Activated gamma-delta T cell treated with anti-CD3 and anti-CD28 coated beads, Interleukin-2, amount 50 U/mL, for 16 hours (primary cell): Measurements from ENCODE around the gene GLDC.
"Not testable (repeated sequence)": the region's sequence is repeated elsewhere in the genome, so short reads cannot be mapped to it uniquely, and the experiment has no call there.

Source experiments
- DNase-seq: peaks from one replicate; pipeline ENCODE4 v3.0.0-alpha.2; 2020; ENCODE audit warnings: low read depth

Gene GLDC

DNA sequence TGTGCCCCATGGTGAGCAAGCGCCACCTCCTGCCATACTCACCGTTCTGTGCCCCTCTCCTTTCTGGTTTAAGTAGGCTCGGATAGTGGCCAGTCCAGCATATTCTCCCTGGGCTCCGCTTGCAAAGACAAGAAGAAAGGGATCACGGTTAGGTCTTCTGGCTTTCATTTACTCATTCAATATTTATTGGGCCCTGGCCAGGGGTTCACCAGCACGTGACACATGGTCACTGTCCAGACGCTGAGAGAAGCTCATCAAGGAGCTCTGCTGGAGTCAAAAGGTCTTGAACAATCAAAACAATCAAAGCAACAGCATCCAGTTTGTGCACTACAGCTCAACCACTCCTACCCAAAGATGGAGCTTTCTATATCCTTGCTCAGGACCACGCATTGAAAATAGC lies 80.2 kb downstream of the GLDC start:
- DNase-seq = no peak

DNA sequence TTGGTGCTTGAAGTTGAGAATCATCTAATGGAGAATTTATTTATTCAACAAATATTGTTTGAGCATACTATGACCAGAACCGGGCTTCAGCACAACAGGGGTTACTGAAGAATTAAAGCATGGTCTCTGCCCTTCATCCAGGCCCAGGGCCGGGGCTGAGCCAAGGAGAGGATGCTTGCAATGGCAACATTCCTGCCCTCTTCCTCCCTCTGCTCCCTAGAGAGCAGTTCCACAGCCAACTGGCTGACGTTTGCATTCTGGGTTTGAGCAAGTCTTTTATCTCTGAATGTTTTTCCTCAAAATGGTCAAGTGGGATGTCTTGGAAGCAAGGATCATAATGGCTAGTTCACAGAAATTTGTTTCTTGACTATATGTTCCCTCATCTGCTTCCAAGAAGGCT lies 80.7 kb downstream of the GLDC start:
- no peak for DNase-seq

DNA sequence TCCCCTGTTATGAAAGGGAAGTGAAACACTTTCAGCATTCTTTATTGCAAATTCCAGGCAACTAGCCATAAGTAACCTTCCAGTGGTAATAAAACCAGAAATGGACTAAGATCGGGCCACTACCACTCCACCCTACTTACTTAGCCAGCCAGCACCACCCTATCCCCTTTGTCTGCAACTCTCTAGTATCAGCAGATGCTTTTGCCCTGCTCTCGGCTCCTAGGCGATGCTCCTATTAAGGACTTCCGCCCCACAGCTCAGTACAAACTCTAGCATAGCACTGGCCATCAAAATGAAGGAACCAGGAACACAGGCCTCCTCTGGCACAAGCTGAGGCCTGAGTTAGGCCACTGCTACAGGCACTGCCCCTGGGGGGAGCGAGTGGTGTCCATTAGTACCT lies 81.2 kb downstream of the GLDC start:
- no peak for DNase-seq

DNA sequence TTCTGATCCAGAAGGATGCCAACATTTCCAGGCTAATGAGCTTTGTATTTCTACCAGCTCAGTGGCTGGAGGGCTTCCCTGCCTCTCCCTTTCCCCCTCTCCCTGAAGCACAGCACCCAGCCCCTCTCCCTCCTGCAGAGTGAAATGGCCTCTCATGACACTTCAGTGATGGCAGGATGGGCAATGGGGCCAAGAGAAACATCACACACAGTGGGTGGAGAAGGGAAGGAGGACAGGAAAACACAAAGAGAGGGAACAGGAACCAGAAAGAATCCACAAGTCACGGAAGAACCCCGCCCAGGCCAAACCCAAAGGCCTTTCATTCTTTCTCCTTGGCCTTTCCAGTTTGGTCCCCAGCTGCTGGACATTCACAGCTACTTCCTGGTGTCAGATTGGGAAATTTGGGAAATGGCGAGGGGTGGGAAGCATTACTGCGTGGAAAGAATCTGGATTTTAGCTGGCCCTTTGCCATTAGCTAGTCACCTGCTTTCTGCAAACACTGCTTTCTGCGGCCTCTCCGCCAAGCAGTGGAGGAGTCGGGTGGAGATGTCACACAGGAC lies 82.6 kb downstream of the GLDC start:
- no peak for DNase-seq

DNA sequence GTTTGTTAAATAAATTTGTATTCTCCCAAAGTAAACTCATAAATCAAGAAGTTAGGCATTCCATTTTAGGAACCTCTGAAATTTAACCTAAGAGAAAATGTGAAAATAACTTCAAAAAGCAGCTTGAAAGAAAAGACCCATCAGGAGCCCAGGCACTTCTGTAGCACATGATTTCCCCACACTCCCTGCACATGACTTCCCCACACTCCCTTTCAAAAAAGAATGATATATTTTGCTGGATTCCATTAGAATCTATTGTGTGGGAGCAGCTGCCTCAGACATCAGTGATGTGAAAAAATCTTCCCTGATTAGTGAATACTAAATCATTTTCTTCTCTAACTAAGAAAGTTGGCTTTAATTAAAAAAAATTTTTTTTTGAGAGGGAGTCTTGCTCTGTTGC lies 83.3 kb downstream of the GLDC start:
- no peak for DNase-seq

DNA sequence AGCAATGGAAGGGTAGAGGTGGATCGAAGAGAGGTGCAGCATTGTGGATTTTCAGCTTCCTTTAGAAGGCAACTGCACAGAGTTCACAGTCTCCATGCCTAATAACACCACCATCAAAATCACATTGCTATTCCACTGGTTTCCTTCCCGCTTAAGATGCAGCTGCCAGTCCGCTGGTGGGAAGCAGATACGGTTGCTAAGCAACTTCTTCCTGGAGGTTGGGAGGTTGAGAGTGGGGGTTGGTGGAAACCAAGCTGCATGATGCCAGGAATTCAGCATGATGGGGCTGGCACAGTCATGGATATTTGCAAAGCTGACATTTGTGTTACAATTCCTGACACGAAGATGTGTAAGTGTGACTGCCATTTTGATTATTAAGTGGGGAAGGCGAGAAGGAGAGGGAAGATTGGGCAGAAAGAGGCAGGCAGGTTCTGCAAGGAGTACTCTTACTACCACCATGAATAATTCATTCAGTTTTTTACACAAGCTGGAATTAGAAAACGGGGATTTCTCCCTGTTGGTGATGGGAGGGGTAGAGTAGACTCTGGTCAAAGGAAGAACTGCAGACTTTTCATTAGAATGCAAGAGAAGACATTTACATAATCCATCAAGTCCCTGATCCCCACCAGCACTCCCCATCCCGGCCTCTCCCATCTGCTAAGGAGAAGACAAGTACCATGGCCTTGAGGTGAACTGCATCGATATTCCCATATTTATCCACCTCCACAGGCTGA lies 87.5 kb downstream of the GLDC start:
- DNase-seq = no peak

DNA sequence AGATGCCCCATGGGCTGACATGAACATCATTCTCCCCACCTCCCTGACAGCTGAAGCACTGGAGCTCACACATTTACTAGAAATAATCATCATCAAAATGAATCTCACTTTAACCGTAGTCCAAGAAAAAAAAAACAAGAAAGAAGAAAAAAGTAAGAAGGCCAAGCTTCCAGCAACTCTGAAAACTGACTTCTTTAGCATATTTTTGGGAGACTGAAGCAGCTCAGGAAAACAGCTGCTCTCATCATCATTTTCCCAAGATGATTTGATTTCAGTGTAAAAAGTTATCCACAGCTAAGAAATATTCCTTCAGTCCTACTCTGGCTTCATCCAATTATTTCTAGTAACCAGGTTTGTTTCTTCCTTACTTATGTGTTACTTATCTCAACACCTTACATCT lies 91.7 kb downstream of the GLDC start:
- no peak for DNase-seq

DNA sequence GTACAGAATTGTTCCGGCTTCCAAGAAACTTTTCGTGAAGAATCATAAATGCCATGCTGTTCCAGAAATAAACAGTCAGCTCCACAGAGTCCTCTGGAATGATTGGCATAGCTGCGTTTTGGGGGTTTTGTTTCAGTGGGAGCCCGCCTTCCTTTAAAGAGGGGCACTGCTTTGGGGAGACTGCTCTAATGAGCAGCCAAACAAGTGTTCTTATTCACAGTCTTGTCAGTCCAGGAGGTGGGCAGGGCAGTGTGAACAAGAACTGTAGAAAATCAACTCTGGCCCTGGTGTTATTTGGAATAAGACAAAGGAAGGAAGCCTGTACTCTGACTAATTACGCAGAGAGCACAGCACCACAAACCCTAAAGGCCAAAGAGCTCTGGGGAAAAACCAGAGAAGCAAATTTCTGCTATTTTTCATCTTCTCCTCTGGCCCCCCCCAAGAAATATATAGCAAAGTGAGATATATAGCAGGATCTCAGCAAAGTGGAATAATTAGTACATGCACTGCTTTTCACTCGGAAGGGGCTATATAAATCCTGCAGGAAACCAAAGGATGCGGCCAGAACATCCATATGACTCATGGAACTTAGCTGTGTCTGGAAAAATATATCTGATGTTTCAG lies 92.9 kb downstream of the GLDC start:
- no peak for DNase-seq

DNA sequence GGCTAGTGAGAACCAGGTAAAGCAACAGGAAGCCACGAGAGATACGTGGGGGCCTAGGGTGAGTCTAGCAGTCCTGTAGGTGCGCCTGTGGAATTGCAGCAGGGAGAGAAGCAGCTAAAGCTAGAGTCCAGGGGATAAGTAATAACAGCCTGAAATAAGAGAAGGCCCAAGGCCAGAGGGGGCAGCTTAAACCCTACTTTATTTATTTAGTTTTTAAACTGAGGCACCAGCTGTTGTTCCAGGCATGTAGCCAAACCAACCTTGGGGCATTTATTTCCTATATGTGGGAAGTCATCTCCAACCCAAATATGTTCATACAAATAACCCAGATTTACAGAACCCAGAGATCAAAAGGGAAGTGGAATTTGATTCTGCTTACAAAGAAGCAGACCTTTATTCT lies 93.5 kb downstream of the GLDC start:
- DNase-seq = no peak

DNA sequence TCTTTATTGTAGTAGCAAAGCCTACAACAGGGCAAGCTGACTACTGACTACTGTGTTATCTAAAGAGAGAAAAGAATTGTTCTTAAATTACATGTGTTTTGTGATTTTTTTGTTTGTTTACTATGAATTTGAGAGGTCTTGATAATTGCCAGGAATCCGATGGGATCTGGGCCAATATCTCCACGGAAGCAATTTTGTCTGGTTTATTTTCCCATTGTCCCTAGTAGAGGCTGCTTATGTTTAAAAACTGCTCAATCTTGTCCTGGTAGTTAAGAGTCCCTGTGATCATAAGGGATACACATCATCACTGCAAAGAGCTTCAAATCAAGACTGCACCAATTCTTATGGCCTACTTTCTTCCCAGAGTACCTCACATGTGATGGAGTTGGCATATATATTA lies 94.4 kb downstream of the GLDC start:
- DNase-seq = no peak

DNA sequence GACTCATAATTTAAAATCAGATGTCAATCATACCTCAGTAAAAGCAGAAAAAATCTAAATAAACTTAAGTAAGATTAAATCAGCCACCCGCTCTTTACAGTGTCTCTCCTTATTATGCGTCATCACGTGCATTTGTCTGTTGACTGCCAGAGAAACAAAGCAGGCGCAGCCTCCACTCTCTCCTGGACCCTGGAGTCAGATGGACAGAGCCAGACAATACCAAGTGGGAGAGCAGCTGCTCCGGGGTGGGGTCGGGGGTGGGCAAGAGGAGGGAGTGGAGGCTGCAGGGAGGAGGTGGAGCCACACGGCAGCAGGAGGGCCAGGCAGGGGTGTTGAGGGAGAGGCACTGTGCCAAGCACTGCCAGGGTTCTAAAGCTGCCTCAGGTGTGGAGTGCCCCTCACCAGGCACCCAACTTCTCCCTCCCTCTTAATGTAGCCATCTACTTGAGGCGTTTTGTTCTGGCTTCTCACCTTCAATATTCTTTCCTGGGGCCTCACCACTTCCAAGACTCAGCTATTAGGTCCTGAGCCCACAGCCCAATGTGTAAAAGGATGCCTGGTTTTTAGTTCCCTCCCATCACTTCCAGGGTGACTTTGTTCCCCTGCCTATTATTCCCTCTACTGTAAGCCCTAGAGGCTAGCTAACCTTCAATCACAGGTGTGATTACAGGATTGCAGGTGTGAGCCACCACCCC lies 96.3 kb downstream of the GLDC start:
- DNase-seq = no peak

DNA sequence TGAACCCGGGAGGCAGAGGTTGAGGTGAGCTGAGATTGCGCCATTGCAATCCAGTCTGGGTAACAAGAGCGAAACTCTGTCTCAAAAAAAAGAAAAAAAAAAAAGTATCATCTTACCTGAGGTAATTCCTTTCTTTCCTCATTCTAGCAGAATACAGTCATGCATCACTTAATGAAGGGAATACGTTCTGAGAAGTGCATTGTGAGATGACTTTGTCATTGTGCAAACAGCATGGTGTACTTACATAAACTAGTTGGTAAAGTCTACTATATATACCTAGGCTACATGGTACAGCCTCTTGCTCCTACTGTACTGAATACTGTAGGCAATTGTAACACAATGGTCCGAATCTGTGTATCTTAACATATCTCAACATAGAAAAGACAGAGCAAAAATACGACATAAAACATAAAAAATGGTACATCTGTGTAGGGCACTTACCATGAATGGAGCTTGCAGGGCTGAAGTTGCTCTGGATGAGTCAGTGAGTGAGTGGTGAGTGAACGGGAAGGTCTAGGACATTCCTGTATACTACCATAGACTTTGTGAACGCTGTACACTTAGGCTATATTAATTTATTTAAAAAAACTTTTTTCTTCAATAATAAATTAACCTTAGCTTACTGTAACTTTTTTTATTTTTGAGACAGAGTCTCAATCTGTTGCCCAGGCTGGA lies 100.4 kb downstream of the GLDC start:
- no peak for DNase-seq

DNA sequence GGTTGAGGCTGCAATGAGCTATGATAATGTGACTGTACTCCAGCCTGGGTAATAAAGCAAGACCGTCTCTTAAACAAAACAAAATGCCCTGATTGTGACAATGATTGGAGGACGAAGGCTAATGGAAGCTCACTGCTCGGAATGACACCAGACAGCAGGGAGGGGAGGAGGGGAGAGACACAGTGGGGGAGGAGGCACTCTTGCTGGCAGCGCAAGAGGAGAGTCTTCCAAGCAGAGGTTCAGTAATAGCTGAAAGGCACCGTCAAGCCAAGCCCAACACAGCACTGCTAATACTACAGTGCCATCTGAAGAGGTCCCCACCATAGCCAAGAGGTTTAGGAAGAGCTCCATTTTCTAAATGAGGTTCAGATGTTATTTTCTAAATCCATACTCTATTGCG lies 102.3 kb downstream of the GLDC start:
- no peak for DNase-seq

DNA sequence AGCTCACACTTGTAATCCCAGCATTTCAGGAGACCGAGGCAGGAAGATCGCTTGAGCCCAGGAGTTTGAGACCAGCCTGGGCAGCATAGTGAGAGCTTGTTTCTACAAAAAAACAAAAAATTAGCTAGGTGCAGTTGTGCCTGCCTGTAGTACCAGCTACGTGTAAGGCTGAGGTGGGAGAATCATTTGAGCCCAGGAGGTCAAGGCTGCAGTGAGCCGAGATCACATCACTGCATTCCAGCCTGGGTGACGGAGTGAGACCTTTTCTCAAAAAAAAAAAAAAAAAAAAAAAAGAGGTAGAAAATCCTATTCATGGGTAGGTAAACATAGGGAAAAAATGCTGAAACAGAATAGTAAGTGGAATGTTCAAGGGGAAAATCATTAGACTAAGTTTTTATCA lies 102.9 kb downstream of the GLDC start:
- DNase-seq = not testable (repeated sequence)

DNA sequence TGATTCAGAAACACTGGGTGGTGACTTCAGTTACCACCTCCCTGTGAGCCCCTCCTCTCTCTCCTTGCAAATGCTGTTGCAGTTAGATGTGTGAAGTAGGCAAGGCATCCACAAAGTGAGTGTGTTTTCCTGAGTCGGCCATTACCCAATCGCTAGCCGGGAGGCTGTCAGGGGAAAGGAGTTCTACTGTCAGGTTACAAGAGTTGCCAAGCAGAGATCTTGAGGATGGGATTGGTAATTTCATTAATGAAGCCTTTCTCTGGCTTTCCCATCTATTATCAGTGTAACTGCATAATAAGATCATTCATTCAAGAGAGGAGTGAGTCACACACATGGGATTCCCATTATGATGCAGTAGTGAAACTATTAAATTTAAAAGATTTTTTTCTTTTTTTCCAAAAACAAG lies 106.9 kb downstream of the GLDC start:
- no peak for DNase-seq

DNA sequence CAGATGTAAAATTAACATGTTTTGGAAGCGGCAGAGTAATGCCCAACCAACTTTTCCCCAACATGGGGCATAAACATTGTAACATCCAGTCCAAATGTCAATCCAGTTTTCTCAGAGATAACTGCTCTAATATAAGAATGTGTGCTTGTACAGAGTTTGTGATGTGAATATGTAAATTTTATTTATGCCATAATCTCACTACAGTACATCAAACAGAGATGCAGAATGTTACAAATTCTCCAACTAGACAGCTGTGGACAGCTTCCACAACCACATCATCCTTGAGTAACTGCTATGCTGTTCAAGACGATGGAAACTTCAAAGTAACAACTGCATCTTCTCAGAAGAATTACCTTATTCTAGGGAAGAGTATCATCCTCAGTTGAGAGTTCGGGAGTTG lies 109.9 kb downstream of the GLDC start:
- DNase-seq = no peak

DNA sequence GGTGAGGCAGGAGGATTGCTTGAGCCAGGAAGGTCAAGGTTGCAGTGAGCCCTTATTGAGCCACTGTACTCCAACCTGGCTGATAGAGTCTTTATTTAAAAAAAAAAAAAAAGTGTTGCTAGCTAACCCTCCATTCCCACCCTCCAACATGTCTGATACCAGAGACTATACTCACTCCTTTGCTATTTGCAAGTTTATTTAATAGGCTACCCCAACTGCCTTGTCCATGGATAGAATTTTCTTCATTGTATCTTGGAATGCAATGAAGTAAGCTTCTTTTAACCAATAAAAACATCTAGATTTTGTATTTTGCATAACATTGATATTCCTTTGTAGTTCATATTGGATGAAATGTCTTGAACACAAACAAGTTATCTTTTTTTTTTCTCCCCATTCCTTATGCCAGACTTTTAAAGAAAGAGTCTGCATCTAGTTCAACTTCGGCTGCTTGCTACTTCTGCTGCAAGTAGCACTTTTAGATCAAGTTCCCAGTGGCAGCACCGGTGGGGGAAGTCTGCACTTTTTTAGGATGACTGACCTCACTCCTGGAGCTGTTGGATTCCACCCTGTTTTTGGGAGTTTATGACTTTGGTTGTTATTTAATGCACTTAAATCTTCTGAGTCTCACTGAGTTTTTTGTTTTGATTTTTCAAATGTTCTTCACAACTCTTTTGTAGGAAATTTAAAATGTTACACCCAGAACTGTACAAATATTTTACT lies 120.0 kb downstream of the GLDC start:
- no peak for DNase-seq

DNA sequence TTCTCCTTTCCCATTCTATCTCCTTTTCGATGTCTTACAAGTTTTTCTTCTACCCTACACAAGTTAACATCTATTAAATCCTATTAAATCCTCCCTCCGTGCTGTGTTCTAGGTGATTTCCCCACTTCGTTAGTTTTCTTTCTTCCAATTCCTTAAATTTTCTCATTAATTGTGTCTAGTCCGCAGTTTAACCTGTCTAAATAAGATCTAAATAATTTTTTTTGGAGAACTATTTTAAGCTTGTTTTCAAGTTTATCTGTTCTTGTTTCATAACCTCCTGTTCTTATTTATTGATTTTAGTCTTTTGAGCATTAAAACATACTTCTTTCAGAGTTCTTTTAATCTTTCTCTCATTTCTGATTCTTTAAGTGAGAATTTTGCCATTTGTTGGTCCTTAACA lies 123.3 kb downstream of the GLDC start:
- no peak for DNase-seq

DNA sequence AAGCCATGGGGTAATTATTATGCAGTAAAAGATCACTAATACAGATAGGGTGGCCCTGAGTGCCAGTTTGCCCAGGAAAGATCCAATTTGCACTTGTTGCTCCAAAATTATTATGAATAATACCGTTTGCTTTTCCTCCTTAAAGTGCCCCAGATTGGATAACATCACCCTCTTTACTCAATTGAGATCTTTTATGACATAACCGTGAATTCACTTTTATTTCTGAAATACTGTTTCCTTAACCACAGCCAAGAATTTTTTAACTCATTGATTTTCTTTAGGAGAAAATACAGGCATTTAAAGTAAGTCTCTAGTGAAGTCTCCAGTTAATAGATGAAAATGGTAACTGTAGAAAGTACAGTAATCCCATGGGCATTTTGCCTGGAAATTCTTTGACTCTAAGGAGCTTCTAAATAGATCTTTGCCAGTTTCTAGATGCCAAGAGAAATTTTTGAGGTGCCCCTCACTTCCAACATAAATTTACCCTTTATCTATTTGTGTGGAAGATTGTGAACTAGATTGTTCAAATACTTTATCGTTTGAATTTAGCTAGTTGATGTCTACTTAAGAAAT lies 133.4 kb downstream of the GLDC start:
- DNase-seq = no peak

DNA sequence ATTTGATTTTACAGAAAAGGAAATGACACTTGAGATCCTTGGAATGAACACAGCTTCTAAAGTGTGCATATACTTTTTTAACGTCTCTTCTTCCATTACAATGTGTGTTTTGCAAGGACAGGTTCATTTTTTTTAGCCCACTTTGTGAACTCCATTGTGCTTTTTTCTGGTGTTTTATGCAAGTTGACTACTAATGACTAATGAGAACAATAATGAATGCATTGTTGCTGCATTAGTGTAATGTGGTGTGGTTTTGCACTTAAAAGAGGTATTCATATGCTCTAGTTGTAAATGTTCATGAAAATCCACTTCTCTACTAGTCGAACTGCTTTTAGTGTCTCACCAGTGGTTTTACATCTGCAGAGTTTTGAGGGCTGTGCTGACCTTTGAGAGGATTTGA lies 139.0 kb downstream of the GLDC start:
- no peak for DNase-seq

DNA sequence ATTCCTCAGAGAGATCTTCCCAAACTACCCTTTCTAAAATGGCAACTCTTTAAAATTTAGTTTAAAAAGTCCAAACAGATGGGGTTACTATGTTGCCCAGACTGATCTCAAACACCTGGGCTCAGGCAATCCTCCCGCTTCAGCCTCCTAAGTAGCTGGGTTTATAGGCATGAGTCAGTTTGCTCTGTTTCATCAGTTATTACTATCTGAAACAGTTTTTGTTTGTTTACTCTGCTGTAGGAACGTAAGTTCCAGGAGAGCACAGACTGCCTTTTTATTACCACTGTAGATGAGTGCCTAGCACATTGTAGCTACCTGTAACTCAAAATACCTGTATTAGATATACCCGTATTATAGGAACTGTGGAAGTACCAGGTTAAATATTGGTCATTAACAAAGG lies 143.1 kb downstream of the GLDC start:
- DNase-seq = no peak
